WTC11 (cell line): Measurements from ENCODE around the gene YPEL4. TPM values are rescaled to one million over a fixed set of nuclear protein-coding genes. Genes with fewer than 3 reads are reported as not detected.

Source experiments
- ATAC-seq: fragments of 200-7000 bp; cut with Tn5 transposase; 2 replicates; pipeline ENCODE4 v1.10.0; 2021; ENCODE audit warnings: mild to moderate bottlenecking, moderate library complexity
- CTCF ChIA-PET: fragments of 300-600 bp; sonication (Branson Sonifier 250); formaldehyde crosslinking; loops from one replicate; lab custom pipeline; 2021; ENCODE audit warnings: antibody characterized with exemption; lab: Charles Lee
- POLR2A ChIA-PET: fragments of 350-600 bp; sonication (Branson Sonifier 250); formaldehyde crosslinking; loops from one replicate; lab custom pipeline; 2021; ENCODE audit warnings: antibody characterized with exemption; lab: Charles Lee
- DNase-seq: peaks from one replicate; pipeline ENCODE4 v3.0.0; 2021; ENCODE audit warnings: low spot score
- H3K27ac Mint-ChIP-seq: 2 replicates; pipeline ENCODE4 v1.8.0; 2021; ENCODE audit warnings: mixed read lengths
- H3K27me3 Mint-ChIP-seq: 2 replicates; pipeline ENCODE4 v1.8.0; 2021; ENCODE audit warnings: low read depth, mild to moderate bottlenecking, moderate library complexity, mixed read lengths
- H3K36me3 Mint-ChIP-seq: 2 replicates; pipeline ENCODE4 v1.8.0; 2021; ENCODE audit warnings: mixed read lengths
- H3K4me1 Mint-ChIP-seq: 2 replicates; pipeline ENCODE4 v1.8.0; 2022; ENCODE audit warnings: mixed read lengths
- H3K4me3 Mint-ChIP-seq: 2 replicates; pipeline ENCODE4 v1.8.0; 2021; ENCODE audit warnings: mild to moderate bottlenecking, moderate library complexity, mixed read lengths
- H3K9me3 Mint-ChIP-seq: 2 replicates; pipeline ENCODE4 v1.8.0; 2021; ENCODE audit warnings: mixed read lengths
- ELF4 ChIP-seq: sonication (generic); formaldehyde crosslinking; IDR thresholded peaks from 2 replicates; pipeline ENCODE4 v1.8.1; 2022; ENCODE audit warnings: low read depth, mild to moderate bottlenecking, moderate library complexity, missing genetic modification reagents
- FOXP1 ChIP-seq: sonication (generic); formaldehyde crosslinking; IDR thresholded peaks from 2 replicates; pipeline ENCODE4 v1.8.0; 2022; ENCODE audit warnings: missing genetic modification reagents, mild to moderate bottlenecking, moderate library complexity, borderline replicate concordance
- GABPB1 ChIP-seq: sonication (generic); formaldehyde crosslinking; IDR thresholded peaks from 2 replicates; pipeline ENCODE4 v1.8.1; 2023; ENCODE audit warnings: mild to moderate bottlenecking, missing genetic modification reagents
- GTF2I ChIP-seq: fragments of 250-450 bp; sonication (Bioruptor Pico); conservative IDR thresholded peaks from 2 replicates; pipeline ENCODE4 v1.4.0; 2021; ENCODE audit warnings: mild to moderate bottlenecking
- MYBL2 ChIP-seq: sonication (generic); formaldehyde crosslinking; IDR thresholded peaks from 2 replicates; pipeline ENCODE4 v1.8.1; 2023; ENCODE audit warnings: mild to moderate bottlenecking, moderate library complexity, missing genetic modification reagents
- NFATC4 ChIP-seq: fragments of 250-450 bp; sonication (Bioruptor Pico); IDR thresholded peaks from 2 replicates; pipeline ENCODE4 v1.9.0; 2021; ENCODE audit warnings: mild to moderate bottlenecking
- NFE2L1 ChIP-seq: sonication (generic); formaldehyde crosslinking; IDR thresholded peaks from 2 replicates; pipeline ENCODE4 v1.8.1; 2023; ENCODE audit warnings: missing genetic modification reagents
- NR1H2 ChIP-seq: sonication (generic); formaldehyde crosslinking; IDR thresholded peaks from 2 replicates; pipeline ENCODE4 v1.9.0; 2021; ENCODE audit warnings: mild to moderate bottlenecking, moderate library complexity, missing genetic modification reagents
- RORB ChIP-seq: fragments of 250-450 bp; sonication (Bioruptor Pico); IDR thresholded peaks from 2 replicates; pipeline ENCODE4 v1.9.0; 2021; ENCODE audit warnings: mild to moderate bottlenecking
- ZNF121 ChIP-seq: sonication (generic); formaldehyde crosslinking; IDR thresholded peaks from 2 replicates; pipeline ENCODE4 v1.8.0; 2023; ENCODE audit warnings: missing genetic modification reagents
- ZNF219 ChIP-seq: sonication (generic); formaldehyde crosslinking; IDR thresholded peaks from 2 replicates; pipeline ENCODE4 v1.8.0; 2023; ENCODE audit warnings: missing genetic modification reagents, mild to moderate bottlenecking, borderline replicate concordance
- ZNF396 ChIP-seq: fragments of 250-450 bp; sonication (Bioruptor Pico); IDR thresholded peaks from 2 replicates; pipeline ENCODE4 v1.8.0; 2021; ENCODE audit warnings: mild to moderate bottlenecking, moderate library complexity, borderline replicate concordance
- ZNF671 ChIP-seq: fragments of 250-450 bp; sonication (Bioruptor Pico); IDR thresholded peaks from 2 replicates; pipeline ENCODE4 v1.8.0; 2021; ENCODE audit warnings: mild to moderate bottlenecking
- total RNA-seq: library from RNA; stranded (reverse); gene quantifications from 3 replicates; pipeline ENCODE4 v1.2.3, GENCODE V29; 2021
- TF ChIP-seq, protein P1 (sequence below): sonication (generic); formaldehyde crosslinking; IDR thresholded peaks from 2 replicates; pipeline ENCODE4 v1.8.1; 2022; ENCODE audit warnings: missing genetic modification reagents, borderline replicate concordance
- TF ChIP-seq, protein P2 (sequence below): sonication (generic); formaldehyde crosslinking; IDR thresholded peaks from 2 replicates; pipeline ENCODE4 v1.8.1; 2023; ENCODE audit warnings: mild to moderate bottlenecking, missing genetic modification reagents
- TF ChIP-seq, protein P3 (sequence below): sonication (generic); formaldehyde crosslinking; IDR thresholded peaks from 2 replicates; pipeline ENCODE4 v1.8.1; 2023; ENCODE audit warnings: mild to moderate bottlenecking, moderate library complexity, missing genetic modification reagents
- TF ChIP-seq, protein P4 (sequence below): sonication (generic); formaldehyde crosslinking; conservative IDR thresholded peaks from 2 replicates; pipeline ENCODE4 v1.8.1; 2023; ENCODE audit warnings: mild to moderate bottlenecking, low read depth, missing genetic modification reagents, moderate library complexity
- TF ChIP-seq, protein P5 (sequence below): sonication (generic); formaldehyde crosslinking; IDR thresholded peaks from 2 replicates; pipeline ENCODE4 v1.8.0; 2023; ENCODE audit warnings: mild to moderate bottlenecking, missing genetic modification reagents
- TF ChIP-seq, protein P6 (sequence below): sonication (generic); formaldehyde crosslinking; IDR thresholded peaks from 2 replicates; pipeline ENCODE4 v1.8.1; 2023; ENCODE audit warnings: mild to moderate bottlenecking, missing genetic modification reagents, borderline replicate concordance
- TF ChIP-seq, protein P7 (sequence below): sonication (generic); formaldehyde crosslinking; IDR thresholded peaks from 2 replicates; pipeline ENCODE4 v1.8.1; 2022; ENCODE audit warnings: low read depth, missing genetic modification reagents, borderline replicate concordance

The YPEL4 gene
- total RNA-seq, 1 experiment from 2014 or later: 0.15 TPM

DNA sequence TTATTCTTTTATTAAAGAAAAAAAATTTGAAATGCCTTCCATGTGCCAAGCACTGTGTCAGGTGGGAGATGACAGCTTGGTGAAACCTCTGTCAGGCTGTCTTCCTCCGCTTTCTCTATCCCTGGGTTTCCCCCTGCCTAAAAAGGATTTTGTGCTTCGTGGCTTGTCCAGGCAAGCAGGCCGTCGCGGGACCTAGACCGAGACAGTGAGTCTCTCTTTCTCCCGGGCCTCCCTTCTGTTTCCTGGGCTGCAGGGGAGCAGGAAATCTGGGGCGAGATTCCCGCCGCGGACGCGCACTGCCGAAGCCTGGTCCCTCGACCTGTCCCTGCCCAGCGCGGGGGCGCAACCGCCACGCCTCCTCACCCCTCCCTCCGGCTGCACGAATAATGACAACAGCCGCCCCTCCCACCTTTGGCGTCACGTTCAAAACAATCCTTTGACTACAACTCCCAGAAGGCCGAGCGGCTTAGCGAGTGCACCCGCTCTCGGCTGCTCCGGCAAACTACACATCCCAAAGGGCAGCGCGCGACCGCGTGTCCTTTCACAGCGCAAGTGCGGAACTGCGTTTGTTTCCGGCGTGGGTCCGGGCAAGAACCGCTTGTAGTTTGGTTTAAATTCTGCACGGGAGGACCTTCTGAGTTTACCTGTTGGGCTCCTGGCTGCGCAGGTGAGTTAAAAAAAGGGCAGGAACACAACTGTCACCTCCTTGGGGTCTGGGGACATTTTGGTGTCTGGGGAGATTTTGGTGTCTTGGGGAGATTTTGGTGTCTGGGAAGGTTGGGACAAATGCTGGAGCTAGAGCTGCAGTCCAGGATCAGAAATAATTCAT, 7.7 kb upstream of the YPEL4 start, which contains the start of gene CLP1 (continued):
- TF ChIP-seq, protein P1, sequence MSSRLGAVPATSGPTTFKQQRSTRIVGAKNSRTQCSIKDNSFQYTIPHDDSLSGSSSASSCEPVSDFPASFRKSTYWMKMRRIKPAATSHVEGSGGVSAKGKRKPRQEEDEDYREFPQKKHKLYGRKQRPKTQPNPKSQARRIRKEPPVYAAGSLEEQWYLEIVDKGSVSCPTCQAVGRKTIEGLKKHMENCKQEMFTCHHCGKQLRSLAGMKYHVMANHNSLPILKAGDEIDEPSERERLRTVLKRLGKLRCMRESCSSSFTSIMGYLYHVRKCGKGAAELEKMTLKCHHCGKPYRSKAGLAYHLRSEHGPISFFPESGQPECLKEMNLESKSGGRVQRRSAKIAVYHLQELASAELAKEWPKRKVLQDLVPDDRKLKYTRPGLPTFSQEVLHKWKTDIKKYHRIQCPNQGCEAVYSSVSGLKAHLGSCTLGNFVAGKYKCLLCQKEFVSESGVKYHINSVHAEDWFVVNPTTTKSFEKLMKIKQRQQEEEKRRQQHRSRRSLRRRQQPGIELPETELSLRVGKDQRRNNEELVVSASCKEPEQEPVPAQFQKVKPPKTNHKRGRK (CRISPR knock-in tag): no peak
- peak; percentile 78; the same call in 1 of the 2 replicates for TF ChIP-seq GABPB1 (CRISPR knock-in tag)
- TF ChIP-seq, protein P2, sequence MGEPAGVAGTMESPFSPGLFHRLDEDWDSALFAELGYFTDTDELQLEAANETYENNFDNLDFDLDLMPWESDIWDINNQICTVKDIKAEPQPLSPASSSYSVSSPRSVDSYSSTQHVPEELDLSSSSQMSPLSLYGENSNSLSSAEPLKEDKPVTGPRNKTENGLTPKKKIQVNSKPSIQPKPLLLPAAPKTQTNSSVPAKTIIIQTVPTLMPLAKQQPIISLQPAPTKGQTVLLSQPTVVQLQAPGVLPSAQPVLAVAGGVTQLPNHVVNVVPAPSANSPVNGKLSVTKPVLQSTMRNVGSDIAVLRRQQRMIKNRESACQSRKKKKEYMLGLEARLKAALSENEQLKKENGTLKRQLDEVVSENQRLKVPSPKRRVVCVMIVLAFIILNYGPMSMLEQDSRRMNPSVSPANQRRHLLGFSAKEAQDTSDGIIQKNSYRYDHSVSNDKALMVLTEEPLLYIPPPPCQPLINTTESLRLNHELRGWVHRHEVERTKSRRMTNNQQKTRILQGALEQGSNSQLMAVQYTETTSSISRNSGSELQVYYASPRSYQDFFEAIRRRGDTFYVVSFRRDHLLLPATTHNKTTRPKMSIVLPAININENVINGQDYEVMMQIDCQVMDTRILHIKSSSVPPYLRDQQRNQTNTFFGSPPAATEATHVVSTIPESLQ (CRISPR knock-in tag): no peak
- no peak for TF ChIP-seq ZNF219
- no peak for TF ChIP-seq NFATC4 (CRISPR knock-in tag)
- peak; percentile 68; the same call in 1 of the 2 replicates for TF ChIP-seq FOXP1
- TF ChIP-seq, protein P3, sequence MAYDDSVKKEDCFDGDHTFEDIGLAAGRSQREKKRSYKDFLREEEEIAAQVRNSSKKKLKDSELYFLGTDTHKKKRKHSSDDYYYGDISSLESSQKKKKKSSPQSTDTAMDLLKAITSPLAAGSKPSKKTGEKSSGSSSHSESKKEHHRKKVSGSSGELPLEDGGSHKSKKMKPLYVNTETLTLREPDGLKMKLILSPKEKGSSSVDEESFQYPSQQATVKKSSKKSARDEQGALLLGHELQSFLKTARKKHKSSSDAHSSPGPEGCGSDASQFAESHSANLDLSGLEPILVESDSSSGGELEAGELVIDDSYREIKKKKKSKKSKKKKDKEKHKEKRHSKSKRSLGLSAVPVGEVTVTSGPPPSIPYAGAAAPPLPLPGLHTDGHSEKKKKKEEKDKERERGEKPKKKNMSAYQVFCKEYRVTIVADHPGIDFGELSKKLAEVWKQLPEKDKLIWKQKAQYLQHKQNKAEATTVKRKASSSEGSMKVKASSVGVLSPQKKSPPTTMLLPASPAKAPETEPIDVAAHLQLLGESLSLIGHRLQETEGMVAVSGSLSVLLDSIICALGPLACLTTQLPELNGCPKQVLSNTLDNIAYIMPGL (CRISPR knock-in tag): no peak
- no peak for TF ChIP-seq NFE2L1 (CRISPR knock-in tag)
- TF ChIP-seq ZNF671 (CRISPR knock-in tag): no peak
- TF ChIP-seq, protein P4, sequence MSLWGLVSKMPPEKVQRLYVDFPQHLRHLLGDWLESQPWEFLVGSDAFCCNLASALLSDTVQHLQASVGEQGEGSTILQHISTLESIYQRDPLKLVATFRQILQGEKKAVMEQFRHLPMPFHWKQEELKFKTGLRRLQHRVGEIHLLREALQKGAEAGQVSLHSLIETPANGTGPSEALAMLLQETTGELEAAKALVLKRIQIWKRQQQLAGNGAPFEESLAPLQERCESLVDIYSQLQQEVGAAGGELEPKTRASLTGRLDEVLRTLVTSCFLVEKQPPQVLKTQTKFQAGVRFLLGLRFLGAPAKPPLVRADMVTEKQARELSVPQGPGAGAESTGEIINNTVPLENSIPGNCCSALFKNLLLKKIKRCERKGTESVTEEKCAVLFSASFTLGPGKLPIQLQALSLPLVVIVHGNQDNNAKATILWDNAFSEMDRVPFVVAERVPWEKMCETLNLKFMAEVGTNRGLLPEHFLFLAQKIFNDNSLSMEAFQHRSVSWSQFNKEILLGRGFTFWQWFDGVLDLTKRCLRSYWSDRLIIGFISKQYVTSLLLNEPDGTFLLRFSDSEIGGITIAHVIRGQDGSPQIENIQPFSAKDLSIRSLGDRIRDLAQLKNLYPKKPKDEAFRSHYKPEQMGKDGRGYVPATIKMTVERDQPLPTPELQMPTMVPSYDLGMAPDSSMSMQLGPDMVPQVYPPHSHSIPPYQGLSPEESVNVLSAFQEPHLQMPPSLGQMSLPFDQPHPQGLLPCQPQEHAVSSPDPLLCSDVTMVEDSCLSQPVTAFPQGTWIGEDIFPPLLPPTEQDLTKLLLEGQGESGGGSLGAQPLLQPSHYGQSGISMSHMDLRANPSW (CRISPR knock-in tag): no peak
- no peak for TF ChIP-seq ZNF396
- TF ChIP-seq MYBL2 (CRISPR knock-in tag): no peak
- TF ChIP-seq, protein P5, sequence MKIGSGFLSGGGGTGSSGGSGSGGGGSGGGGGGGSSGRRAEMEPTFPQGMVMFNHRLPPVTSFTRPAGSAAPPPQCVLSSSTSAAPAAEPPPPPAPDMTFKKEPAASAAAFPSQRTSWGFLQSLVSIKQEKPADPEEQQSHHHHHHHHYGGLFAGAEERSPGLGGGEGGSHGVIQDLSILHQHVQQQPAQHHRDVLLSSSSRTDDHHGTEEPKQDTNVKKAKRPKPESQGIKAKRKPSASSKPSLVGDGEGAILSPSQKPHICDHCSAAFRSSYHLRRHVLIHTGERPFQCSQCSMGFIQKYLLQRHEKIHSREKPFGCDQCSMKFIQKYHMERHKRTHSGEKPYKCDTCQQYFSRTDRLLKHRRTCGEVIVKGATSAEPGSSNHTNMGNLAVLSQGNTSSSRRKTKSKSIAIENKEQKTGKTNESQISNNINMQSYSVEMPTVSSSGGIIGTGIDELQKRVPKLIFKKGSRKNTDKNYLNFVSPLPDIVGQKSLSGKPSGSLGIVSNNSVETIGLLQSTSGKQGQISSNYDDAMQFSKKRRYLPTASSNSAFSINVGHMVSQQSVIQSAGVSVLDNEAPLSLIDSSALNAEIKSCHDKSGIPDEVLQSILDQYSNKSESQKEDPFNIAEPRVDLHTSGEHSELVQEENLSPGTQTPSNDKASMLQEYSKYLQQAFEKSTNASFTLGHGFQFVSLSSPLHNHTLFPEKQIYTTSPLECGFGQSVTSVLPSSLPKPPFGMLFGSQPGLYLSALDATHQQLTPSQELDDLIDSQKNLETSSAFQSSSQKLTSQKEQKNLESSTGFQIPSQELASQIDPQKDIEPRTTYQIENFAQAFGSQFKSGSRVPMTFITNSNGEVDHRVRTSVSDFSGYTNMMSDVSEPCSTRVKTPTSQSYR (CRISPR knock-in tag): no peak
- TF ChIP-seq NR1H2 (CRISPR knock-in tag): no peak
- 0 out of 2 replicates have a peak, but pooled peaks have one; percentile 17 for TF ChIP-seq ZNF121 (CRISPR knock-in tag)
- TF ChIP-seq, all 79 proteins: peak for 13

DNA sequence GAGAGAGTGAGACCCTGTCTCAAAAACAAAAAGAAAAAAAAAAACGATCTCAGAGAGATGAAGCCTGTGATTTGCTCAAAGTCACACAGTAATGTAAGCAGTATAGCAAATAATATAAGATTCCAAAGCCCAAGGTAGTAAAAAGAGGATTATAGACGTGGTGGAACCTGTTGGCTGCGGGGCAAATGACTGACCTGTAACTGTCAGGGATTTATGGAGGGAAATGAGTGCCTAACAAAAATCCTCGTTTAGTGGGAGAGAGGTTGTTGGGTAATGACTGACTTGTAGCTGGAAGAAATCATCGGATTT, 7.1 kb upstream of the YPEL4 start:
- Mint-ChIP-seq H3K4me3 (peak overlapping the region; percentile 99), H3K36me3 (peaks cover 22% of the 10 kb centered on the region), H3K9me3 (no peaks in the 10 kb centered on the region), H3K4me1 (peaks cover 22% of the 10 kb centered on the region), H3K27ac (peak overlapping the region; percentile 55), H3K27me3 (peaks cover 47% of the 10 kb centered on the region)
- DNase-seq: no peak
- ChIA-PET POLR2A (no interaction called here), CTCF (interaction anchor here (1.9 to 3.5 kb wide), 2 partner anchors 12 to 164 kb away, joined by 5 to 13 read pairs; no protein-coding TSS in a partner anchor)
- no peak for ATAC-seq
- TF ChIP-seq, protein P6, sequence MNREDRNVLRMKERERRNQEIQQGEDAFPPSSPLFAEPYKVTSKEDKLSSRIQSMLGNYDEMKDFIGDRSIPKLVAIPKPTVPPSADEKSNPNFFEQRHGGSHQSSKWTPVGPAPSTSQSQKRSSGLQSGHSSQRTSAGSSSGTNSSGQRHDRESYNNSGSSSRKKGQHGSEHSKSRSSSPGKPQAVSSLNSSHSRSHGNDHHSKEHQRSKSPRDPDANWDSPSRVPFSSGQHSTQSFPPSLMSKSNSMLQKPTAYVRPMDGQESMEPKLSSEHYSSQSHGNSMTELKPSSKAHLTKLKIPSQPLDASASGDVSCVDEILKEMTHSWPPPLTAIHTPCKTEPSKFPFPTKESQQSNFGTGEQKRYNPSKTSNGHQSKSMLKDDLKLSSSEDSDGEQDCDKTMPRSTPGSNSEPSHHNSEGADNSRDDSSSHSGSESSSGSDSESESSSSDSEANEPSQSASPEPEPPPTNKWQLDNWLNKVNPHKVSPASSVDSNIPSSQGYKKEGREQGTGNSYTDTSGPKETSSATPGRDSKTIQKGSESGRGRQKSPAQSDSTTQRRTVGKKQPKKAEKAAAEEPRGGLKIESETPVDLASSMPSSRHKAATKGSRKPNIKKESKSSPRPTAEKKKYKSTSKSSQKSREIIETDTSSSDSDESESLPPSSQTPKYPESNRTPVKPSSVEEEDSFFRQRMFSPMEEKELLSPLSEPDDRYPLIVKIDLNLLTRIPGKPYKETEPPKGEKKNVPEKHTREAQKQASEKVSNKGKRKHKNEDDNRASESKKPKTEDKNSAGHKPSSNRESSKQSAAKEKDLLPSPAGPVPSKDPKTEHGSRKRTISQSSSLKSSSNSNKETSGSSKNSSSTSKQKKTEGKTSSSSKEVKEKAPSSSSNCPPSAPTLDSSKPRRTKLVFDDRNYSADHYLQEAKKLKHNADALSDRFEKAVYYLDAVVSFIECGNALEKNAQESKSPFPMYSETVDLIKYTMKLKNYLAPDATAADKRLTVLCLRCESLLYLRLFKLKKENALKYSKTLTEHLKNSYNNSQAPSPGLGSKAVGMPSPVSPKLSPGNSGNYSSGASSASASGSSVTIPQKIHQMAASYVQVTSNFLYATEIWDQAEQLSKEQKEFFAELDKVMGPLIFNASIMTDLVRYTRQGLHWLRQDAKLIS: no peak
- TF ChIP-seq ELF4 (CRISPR knock-in tag) (no peak), GTF2I (CRISPR knock-in tag) (no peak), RORB (no peak)
- TF ChIP-seq, protein P7, sequence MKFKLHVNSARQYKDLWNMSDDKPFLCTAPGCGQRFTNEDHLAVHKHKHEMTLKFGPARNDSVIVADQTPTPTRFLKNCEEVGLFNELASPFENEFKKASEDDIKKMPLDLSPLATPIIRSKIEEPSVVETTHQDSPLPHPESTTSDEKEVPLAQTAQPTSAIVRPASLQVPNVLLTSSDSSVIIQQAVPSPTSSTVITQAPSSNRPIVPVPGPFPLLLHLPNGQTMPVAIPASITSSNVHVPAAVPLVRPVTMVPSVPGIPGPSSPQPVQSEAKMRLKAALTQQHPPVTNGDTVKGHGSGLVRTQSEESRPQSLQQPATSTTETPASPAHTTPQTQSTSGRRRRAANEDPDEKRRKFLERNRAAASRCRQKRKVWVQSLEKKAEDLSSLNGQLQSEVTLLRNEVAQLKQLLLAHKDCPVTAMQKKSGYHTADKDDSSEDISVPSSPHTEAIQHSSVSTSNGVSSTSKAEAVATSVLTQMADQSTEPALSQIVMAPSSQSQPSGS: no peak
